ENCODE data around the gene FMO4.
"Not testable (repeated sequence)": the region's sequence is repeated elsewhere in the genome, so short reads cannot be mapped to it uniquely, and the experiment has no call there.

The FMO4 gene

GRCh38 chr1:171346881-171347280 is 32.9 kb downstream of the FMO4 start:
- Histone ChIP-seq H3K4me3 (ENCODE audit: control insufficient read depth in 1 of 7, extremely low read depth in 1 of 7, insufficient read depth in 4 of 7, low read depth in 2 of 7, low read length in 6 of 7) (no peak overlapping the region), H3K27ac (ENCODE audit: insufficient read depth in 1 of 2, low read depth in 1 of 2, low read length in 2 of 2, poor library complexity in 1 of 2, severe bottlenecking in 2 of 2) (no peak overlapping the region), H3K27me3 (replicated peaks in 2 of 5; ENCODE audit: control insufficient read depth in 4 of 5, insufficient read depth in 5 of 5, low read length in 4 of 5) (no peaks in the 10 kb centered on the region), H3K36me3 (ENCODE audit: control insufficient read depth in 4 of 4, insufficient read depth in 4 of 4, low read length in 3 of 4) (no peaks in the 10 kb centered on the region), H3K4me1 (ENCODE audit: control extremely low read depth in 1 of 4, control insufficient read depth in 4 of 4, insufficient read depth in 4 of 4, low read length in 3 of 4) (no peaks in the 10 kb centered on the region), H3K9me3 (ENCODE audit: control extremely low read depth in 1 of 5, control insufficient read depth in 4 of 5, insufficient read depth in 2 of 5, low read depth in 1 of 5, low read length in 4 of 5) (peaks cover 0 to 5% (median 0%) of the 10 kb centered on the region in 5 experiments)
- ChIA-PET POLR2A (no interaction called here), CTCF (no interaction called here)
- DNase-seq = no peak
- no CpG with 5 or more reads among the region's 1 CpG for WGBS (ENCODE audit: insufficient coverage)

- no peaks in the 10 kb centered on the region for H3K36me3 ChIP-seq (ENCODE audit: control insufficient read depth in 4 of 4, insufficient read depth in 4 of 4, low read length in 3 of 4)
- H3K9me3 ChIP-seq (ENCODE audit: control extremely low read depth in 1 of 5, control insufficient read depth in 4 of 5, insufficient read depth in 2 of 5, low read depth in 1 of 5, low read length in 4 of 5) = no peaks in the 10 kb centered on the region
- H3K4me1 ChIP-seq (ENCODE audit: control extremely low read depth in 1 of 4, control insufficient read depth in 4 of 4, insufficient read depth in 4 of 4, low read length in 3 of 4) = no peaks in the 10 kb centered on the region
- ChIA-PET POLR2A (no interaction called here), CTCF (no interaction called here)
- no peak overlapping the region for H3K27ac ChIP-seq (ENCODE audit: insufficient read depth in 1 of 2, low read depth in 1 of 2, low read length in 2 of 2, poor library complexity in 1 of 2, severe bottlenecking in 2 of 2)
- H3K27me3 ChIP-seq (replicated peaks in 2 of 5; ENCODE audit: control insufficient read depth in 4 of 5, insufficient read depth in 5 of 5, low read length in 4 of 5) = no peaks in the 10 kb centered on the region
- no peak overlapping the region for H3K4me3 ChIP-seq (ENCODE audit: control insufficient read depth in 1 of 7, extremely low read depth in 1 of 7, insufficient read depth in 4 of 7, low read depth in 2 of 7, low read length in 6 of 7)
- DNase-seq = no peak
Observed at GRCh38 chr1:171350594-171350993, 36.6 kb downstream of the FMO4 start.

GRCh38 chr1:171351961-171352360 is 38.0 kb downstream of the FMO4 start:
- ChIA-PET POLR2A (no interaction called here), CTCF (no interaction called here)
- WGBS (ENCODE audit: insufficient coverage) = 74% methylated on average over 3 of the region's 3 CpGs

GRCh38 chr1:171352554-171352953 is 38.6 kb downstream of the FMO4 start:
- POLR2A ChIA-PET = no interaction called here
- no CpG with 5 or more reads among the region's 2 CpGs for WGBS (ENCODE audit: insufficient coverage)

More at GRCh38 chr1:171351961-171352360, 38.0 kb downstream of the FMO4 start:
- Histone ChIP-seq H3K9me3 (ENCODE audit: control extremely low read depth in 1 of 5, control insufficient read depth in 4 of 5, insufficient read depth in 2 of 5, low read depth in 1 of 5, low read length in 4 of 5) (no peaks in the 10 kb centered on the region), H3K27me3 (replicated peaks in 2 of 5; ENCODE audit: control insufficient read depth in 4 of 5, insufficient read depth in 5 of 5, low read length in 4 of 5) (no peaks in the 10 kb centered on the region), H3K4me3 (ENCODE audit: control insufficient read depth in 1 of 7, extremely low read depth in 1 of 7, insufficient read depth in 4 of 7, low read depth in 2 of 7, low read length in 6 of 7) (no peak overlapping the region), H3K4me1 (ENCODE audit: control extremely low read depth in 1 of 4, control insufficient read depth in 4 of 4, insufficient read depth in 4 of 4, low read length in 3 of 4) (no peaks in the 10 kb centered on the region), H3K27ac (ENCODE audit: insufficient read depth in 1 of 2, low read depth in 1 of 2, low read length in 2 of 2, poor library complexity in 1 of 2, severe bottlenecking in 2 of 2) (no peak overlapping the region), H3K36me3 (ENCODE audit: control insufficient read depth in 4 of 4, insufficient read depth in 4 of 4, low read length in 3 of 4) (no peaks in the 10 kb centered on the region)
- DNase-seq = no peak

GRCh38 chr1:171355727-171356126 is 41.7 kb downstream of the FMO4 start:
- Histone ChIP-seq H3K4me1 (ENCODE audit: control extremely low read depth in 1 of 4, control insufficient read depth in 4 of 4, insufficient read depth in 4 of 4, low read length in 3 of 4) (no peaks in the 10 kb centered on the region), H3K9me3 (ENCODE audit: control extremely low read depth in 1 of 5, control insufficient read depth in 4 of 5, insufficient read depth in 2 of 5, low read depth in 1 of 5, low read length in 4 of 5) (no peaks in the 10 kb centered on the region), H3K27me3 (replicated peaks in 2 of 5; ENCODE audit: control insufficient read depth in 4 of 5, insufficient read depth in 5 of 5, low read length in 4 of 5) (no peaks in the 10 kb centered on the region), H3K4me3 (ENCODE audit: control insufficient read depth in 1 of 7, extremely low read depth in 1 of 7, insufficient read depth in 4 of 7, low read depth in 2 of 7, low read length in 6 of 7) (no peak overlapping the region), H3K27ac (ENCODE audit: insufficient read depth in 1 of 2, low read depth in 1 of 2, low read length in 2 of 2, poor library complexity in 1 of 2, severe bottlenecking in 2 of 2) (no peak overlapping the region), H3K36me3 (ENCODE audit: control insufficient read depth in 4 of 4, insufficient read depth in 4 of 4, low read length in 3 of 4) (no peaks in the 10 kb centered on the region)
- no peak for DNase-seq
- POLR2A ChIA-PET = no interaction called here
- CTCF ChIA-PET = no interaction called here
- 100% methylated on average over 3 of the region's 3 CpGs for WGBS (ENCODE audit: insufficient coverage)

More at GRCh38 chr1:171352554-171352953, 38.6 kb downstream of the FMO4 start:
- DNase-seq = no peak
- Histone ChIP-seq H3K27ac (ENCODE audit: insufficient read depth in 1 of 2, low read depth in 1 of 2, low read length in 2 of 2, poor library complexity in 1 of 2, severe bottlenecking in 2 of 2) (no peak overlapping the region), H3K4me3 (ENCODE audit: control insufficient read depth in 1 of 7, extremely low read depth in 1 of 7, insufficient read depth in 4 of 7, low read depth in 2 of 7, low read length in 6 of 7) (no peak overlapping the region), H3K4me1 (ENCODE audit: control extremely low read depth in 1 of 4, control insufficient read depth in 4 of 4, insufficient read depth in 4 of 4, low read length in 3 of 4) (no peaks in the 10 kb centered on the region), H3K9me3 (ENCODE audit: control extremely low read depth in 1 of 5, control insufficient read depth in 4 of 5, insufficient read depth in 2 of 5, low read depth in 1 of 5, low read length in 4 of 5) (no peaks in the 10 kb centered on the region), H3K36me3 (ENCODE audit: control insufficient read depth in 4 of 4, insufficient read depth in 4 of 4, low read length in 3 of 4) (no peaks in the 10 kb centered on the region), H3K27me3 (replicated peaks in 2 of 5; ENCODE audit: control insufficient read depth in 4 of 5, insufficient read depth in 5 of 5, low read length in 4 of 5) (no peaks in the 10 kb centered on the region)
- CTCF ChIA-PET = no interaction called here

GRCh38 chr1:171357179-171357578 is 43.2 kb downstream of the FMO4 start:
- no peaks in the 10 kb centered on the region for H3K36me3 ChIP-seq (ENCODE audit: control insufficient read depth in 4 of 4, insufficient read depth in 4 of 4, low read length in 3 of 4)
- ChIA-PET POLR2A (no interaction called here), CTCF (no interaction called here)
- 100% methylated on average over 1 of the region's 4 CpGs for WGBS (ENCODE audit: insufficient coverage)
- no peak for DNase-seq
- no peak overlapping the region for H3K27ac ChIP-seq (ENCODE audit: insufficient read depth in 1 of 2, low read depth in 1 of 2, low read length in 2 of 2, poor library complexity in 1 of 2, severe bottlenecking in 2 of 2)
- no peaks in the 10 kb centered on the region for H3K9me3 ChIP-seq (ENCODE audit: control extremely low read depth in 1 of 5, control insufficient read depth in 4 of 5, insufficient read depth in 2 of 5, low read depth in 1 of 5, low read length in 4 of 5)
- no peaks in the 10 kb centered on the region for H3K27me3 ChIP-seq (replicated peaks in 2 of 5; ENCODE audit: control insufficient read depth in 4 of 5, insufficient read depth in 5 of 5, low read length in 4 of 5)
- H3K4me3 ChIP-seq (ENCODE audit: control insufficient read depth in 1 of 7, extremely low read depth in 1 of 7, insufficient read depth in 4 of 7, low read depth in 2 of 7, low read length in 6 of 7) = no peak overlapping the region
- H3K4me1 ChIP-seq (ENCODE audit: control extremely low read depth in 1 of 4, control insufficient read depth in 4 of 4, insufficient read depth in 4 of 4, low read length in 3 of 4) = no peaks in the 10 kb centered on the region

GRCh38 chr1:171359355-171359648 is 45.3 kb downstream of the FMO4 start:
- CTCF ChIA-PET; H3K36me3 ChIP-seq (ENCODE audit: control insufficient read depth in 4 of 4, insufficient read depth in 4 of 4, low read length in 3 of 4); H3K4me1 ChIP-seq (ENCODE audit: control extremely low read depth in 1 of 4, control insufficient read depth in 4 of 4, insufficient read depth in 4 of 4, low read length in 3 of 4); H3K27ac ChIP-seq (ENCODE audit: insufficient read depth in 1 of 2, low read depth in 1 of 2, low read length in 2 of 2, poor library complexity in 1 of 2, severe bottlenecking in 2 of 2); H3K27me3 ChIP-seq (replicated peaks in 2 of 5; ENCODE audit: control insufficient read depth in 4 of 5, insufficient read depth in 5 of 5, low read length in 4 of 5); H3K4me3 ChIP-seq (ENCODE audit: control insufficient read depth in 1 of 7, extremely low read depth in 1 of 7, insufficient read depth in 4 of 7, low read depth in 2 of 7, low read length in 6 of 7); H3K9me3 ChIP-seq (ENCODE audit: control extremely low read depth in 1 of 5, control insufficient read depth in 4 of 5, insufficient read depth in 2 of 5, low read depth in 1 of 5, low read length in 4 of 5); POLR2A ChIA-PET; DNase-seq: not testable (repeated sequence)
- 100% methylated on average over 5 of the region's 7 CpGs for WGBS (ENCODE audit: insufficient coverage)

All from common myeloid progenitor, CD34-positive (primary cell).